A549 (cell line): ENCODE results near the gene CCT8.

ENCODE experiments used
- BCL3 ChIP-seq: fragments of >200 bp; sonication (Bioruptor Twin); formaldehyde crosslinking; IDR thresholded peaks from 3 replicates; pipeline ENCODE4 v1.6.1; 2016
- CTCF ChIP-seq: fragments of >200 bp; sonication (Bioruptor Twin); formaldehyde crosslinking; IDR thresholded peaks from 3 replicates; pipeline ENCODE4 v1.5.1; 2016
- MAX ChIP-seq: IDR thresholded peaks from 2 replicates; pipeline ENCODE4 v1.6.1; 2012
- POLR2AphosphoS2 ChIP-seq: conservative IDR thresholded peaks from 2 replicates; pipeline ENCODE4 v1.6.1; 2012; ENCODE audit warnings: low read length, improper control_type of control experiment, inconsistent platforms
- USF2 ChIP-seq: fragments of 450-650 bp; IDR thresholded peaks from 2 replicates; pipeline ENCODE4 v1.6.1; 2014; ENCODE audit warnings: antibody characterized with exemption

- TF ChIP-seq MAX (no peak), POLR2AphosphoS2 (no peak), CTCF (no peak), USF2 (no peak), BCL3 (no peak)
Measured at GRCh38 chr21:29052224-29052623, 21.2 kb downstream of the CCT8 start.
